Smooth muscle cell (in vitro differentiated cells): Measurements from ENCODE around the gene AIFM3. TPM values are rescaled to one million over a fixed set of nuclear protein-coding genes. Genes with fewer than 3 reads are reported as not detected.

Experiments
- DNase-seq: peaks from one replicate; lab custom pipeline; 2025; ENCODE audit not compliant: unreplicated experiment; lab: John Stamatoyannopoulos, UW
- H2AFZ ChIP-seq: fragments of 200-600 bp; sonication (generic); 2 replicates; pipeline ENCODE4 v1.6.0; 2016; ENCODE audit warnings: antibody characterized with exemption, low read depth, mild to moderate bottlenecking
- H3F3A ChIP-seq: fragments of 200-600 bp; sonication (generic); 2 replicates; pipeline ENCODE4 v1.6.0; 2017; ENCODE audit warnings: antibody characterized with exemption, low read depth
- H3K27ac ChIP-seq: fragments of 200-600 bp; sonication (generic); 2 replicates; pipeline ENCODE4 v1.5.1; 2016; ENCODE audit warnings: low read depth, mild to moderate bottlenecking
- H3K27me3 ChIP-seq: fragments of 200-600 bp; sonication (generic); 2 replicates; pipeline ENCODE4 v1.6.1; 2016; ENCODE audit warnings: low read depth, mild to moderate bottlenecking
- H3K36me3 ChIP-seq: fragments of 200-600 bp; sonication (generic); 2 replicates; pipeline ENCODE4 v1.5.1; 2016; ENCODE audit warnings: low read depth
- H3K4me1 ChIP-seq: fragments of 200-600 bp; sonication (generic); 2 replicates; pipeline ENCODE4 v1.5.1; 2016; ENCODE audit warnings: low read depth
- H3K4me2 ChIP-seq: fragments of 200-600 bp; sonication (generic); 2 replicates; pipeline ENCODE4 v1.6.0; 2016; ENCODE audit warnings: mild to moderate bottlenecking
- H3K4me3 ChIP-seq: fragments of 200-600 bp; sonication (generic); 2 replicates; pipeline ENCODE4 v1.5.1; 2016; ENCODE audit warnings: mild to moderate bottlenecking
- H3K79me2 ChIP-seq: fragments of 200-600 bp; sonication (generic); 2 replicates; pipeline ENCODE4 v1.6.0; 2016; ENCODE audit warnings: low read depth, mild to moderate bottlenecking
- H3K9ac ChIP-seq: fragments of 200-600 bp; sonication (generic); 2 replicates; pipeline ENCODE4 v1.6.0; 2016; ENCODE audit warnings: low read depth
- H3K9me3 ChIP-seq: fragments of 200-600 bp; sonication (generic); replicated peaks from 2 replicates; pipeline ENCODE4 v1.5.1; 2016; ENCODE audit warnings: low read depth
- H4K20me1 ChIP-seq: fragments of 200-600 bp; sonication (generic); 2 replicates; pipeline ENCODE4 v1.6.0; 2016; ENCODE audit warnings: low read depth
- CTCF ChIP-seq: fragments of 200-600 bp; sonication (generic); IDR thresholded peaks from 2 replicates; pipeline ENCODE4 v1.5.1; 2017; ENCODE audit warnings: borderline replicate concordance, mild to moderate bottlenecking, antibody characterized with exemption; ENCODE audit not compliant: insufficient read depth, poor library complexity, severe bottlenecking
- WGBS: methylation state at CpG from one replicate; pipeline ENCODE4 v1.1.7; 2016; ENCODE audit warnings: low lambda C conversion rate; 5-methylcytosine and 5-hydroxymethylcytosine counted together
- polyA plus RNA-seq: library from polyadenylated mRNA; unstranded; fragments of >200 nt; fragmentation: Nextera tagmentation; extraction: Ambion mirVana; gene quantifications from 2 replicates; pipeline ENCODE4 v1.2.1, GENCODE V29; 2016
- total RNA-seq: library from RNA; depleted of rRNA; stranded (reverse); fragments of >200 nt; gene quantifications from 2 replicates; pipeline ENCODE4 v1.2.3, GENCODE V29; 2014

Gene AIFM3
- total and polyA plus RNA-seq, 2 experiments from 2014 or later, result 0.85 TPM; not detected in 1

DNA sequence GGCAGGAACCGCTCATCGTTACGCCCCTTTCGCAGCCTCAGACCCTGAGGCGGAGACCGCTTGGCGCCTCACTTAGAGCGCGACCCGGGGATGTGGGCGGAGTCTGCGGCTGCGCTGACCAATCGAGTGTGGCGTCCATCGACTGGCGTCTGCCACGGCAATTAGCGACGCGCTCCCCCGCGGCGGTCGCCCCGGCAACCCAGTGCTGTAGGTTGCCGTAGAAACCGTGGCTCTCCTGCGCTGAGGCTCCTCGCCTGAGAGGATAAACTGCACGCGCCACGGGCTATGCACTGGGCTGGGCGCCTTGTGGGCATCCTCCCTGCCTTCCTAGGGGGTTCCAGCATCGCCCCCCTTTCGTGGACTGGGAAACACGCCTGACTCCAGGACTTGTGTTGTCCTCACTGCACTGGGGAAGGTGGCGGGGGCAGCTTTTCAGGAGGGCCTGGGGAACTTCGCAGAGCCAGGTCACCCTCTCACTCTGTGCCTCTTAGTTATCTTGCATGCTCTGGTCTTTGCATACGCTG is 47.2 kb downstream of the AIFM3 start:
- Histone ChIP-seq H3K36me3 (no peaks in the 10 kb centered on the region), H3K4me2 (peak overlapping the region; percentile 89), H3K4me3 (peak overlapping the region; percentile 51), H2AFZ (no peak overlapping the region), H3K27me3 (no peaks in the 10 kb centered on the region), H3F3A (peaks cover 5% of the 10 kb centered on the region), H3K9ac (peak overlapping the region; percentile 74), H4K20me1 (no peaks in the 10 kb centered on the region), H3K4me1 (peaks cover 19% of the 10 kb centered on the region), H3K27ac (peak overlapping the region; percentile 79), H3K9me3 (no peaks in the 10 kb centered on the region), H3K79me2 (no peaks in the 10 kb centered on the region)
- WGBS, result 3% methylated on average over 40 of the region's 40 CpGs
- DNase-seq, result peak; percentile 78
- TF ChIP-seq CTCF, result no peak

- H4K20me1 ChIP-seq, result no peaks in the 10 kb centered on the region
- peaks cover 19% of the 10 kb centered on the region for H3K4me1 ChIP-seq
- DNase-seq, result peak; percentile 34
- no peak for TF ChIP-seq CTCF
- peak within 1 kb of the TSS; percentile 74 for H3K9ac ChIP-seq
- peak within 1 kb of the TSS; percentile 51 for H3K4me3 ChIP-seq
- 22% methylated on average over 12 of the region's 12 CpGs for WGBS
- no peaks in the 10 kb centered on the region for H3K36me3 ChIP-seq
- peaks cover 5% of the 10 kb centered on the region for H3F3A ChIP-seq
- H3K27me3 ChIP-seq, result no peaks in the 10 kb centered on the region
- H3K9me3 ChIP-seq, result no peaks in the 10 kb centered on the region
- H2AFZ ChIP-seq, result peak within 1 kb of the TSS; percentile 44
- no peaks in the 10 kb centered on the region for H3K79me2 ChIP-seq
- H3K27ac ChIP-seq, result peak within 1 kb of the TSS; percentile 79
- peak within 1 kb of the TSS; percentile 89 for H3K4me2 ChIP-seq
Measured at GRCh38 chr22:21014726-21015465, 47.8 kb downstream of the AIFM3 start, which contains the start of gene P2RX6. Gene P2RX6, plus strand, starts transcription at chr22:21015165. Its CDS starts 10 bp downstream, at chr22:21015175.

GRCh38 chr22:21015466-21016006 is 48.5 kb downstream of the AIFM3 start:
- WGBS, result 85% methylated on average over 8 of the region's 10 CpGs
- Histone ChIP-seq H3K4me3 (peak overlapping the region; percentile 51), H3F3A (peaks cover 5% of the 10 kb centered on the region), H3K9me3 (no peaks in the 10 kb centered on the region), H4K20me1 (no peaks in the 10 kb centered on the region), H3K36me3 (no peaks in the 10 kb centered on the region), H3K27ac (peak overlapping the region; percentile 79), H3K9ac (no peak overlapping the region), H3K4me2 (peak overlapping the region; percentile 89), H2AFZ (no peak overlapping the region), H3K79me2 (no peaks in the 10 kb centered on the region), H3K27me3 (no peaks in the 10 kb centered on the region), H3K4me1 (peaks cover 19% of the 10 kb centered on the region)
- no peak for TF ChIP-seq CTCF
- DNase-seq, result no peak
